Nephron progenitor cell (in vitro differentiated cells): ENCODE measurements around the gene POU1F1.
"Not testable (repeated sequence)": the region's sequence is repeated elsewhere in the genome, so short reads cannot be mapped to it uniquely, and the experiment has no call there.

ENCODE experiments used
- DNase-seq: peaks from one replicate; pipeline ENCODE4 v3.0.0; 2021
- H3K27ac Mint-ChIP-seq: 2 replicates; pipeline ENCODE4 v1.8.0; 2021; ENCODE audit warnings: mild to moderate bottlenecking, moderate library complexity, mixed read lengths
- H3K27me3 Mint-ChIP-seq: 2 replicates; pipeline ENCODE4 v1.8.0; 2021; ENCODE audit warnings: mild to moderate bottlenecking, low read depth, mixed read lengths; ENCODE audit not compliant: poor library complexity
- H3K36me3 Mint-ChIP-seq: 2 replicates; pipeline ENCODE4 v1.8.0; 2021; ENCODE audit warnings: low read depth, mixed read lengths
- H3K4me1 Mint-ChIP-seq: 2 replicates; pipeline ENCODE4 v1.8.0; 2021; ENCODE audit warnings: mixed read lengths
- H3K4me3 Mint-ChIP-seq: 2 replicates; pipeline ENCODE4 v1.8.0; 2021; ENCODE audit warnings: mild to moderate bottlenecking, moderate library complexity, mixed read lengths
- H3K9me3 Mint-ChIP-seq: 2 replicates; pipeline ENCODE4 v1.8.0; 2021; ENCODE audit warnings: mild to moderate bottlenecking, moderate library complexity, mixed read lengths
- CTCF ChIP-seq: fragments of 200-600 bp; sonication (generic); IDR thresholded peaks from 2 replicates; pipeline ENCODE4 v1.5.0; 2021; ENCODE audit warnings: antibody characterized with exemption

Gene POU1F1

DNA sequence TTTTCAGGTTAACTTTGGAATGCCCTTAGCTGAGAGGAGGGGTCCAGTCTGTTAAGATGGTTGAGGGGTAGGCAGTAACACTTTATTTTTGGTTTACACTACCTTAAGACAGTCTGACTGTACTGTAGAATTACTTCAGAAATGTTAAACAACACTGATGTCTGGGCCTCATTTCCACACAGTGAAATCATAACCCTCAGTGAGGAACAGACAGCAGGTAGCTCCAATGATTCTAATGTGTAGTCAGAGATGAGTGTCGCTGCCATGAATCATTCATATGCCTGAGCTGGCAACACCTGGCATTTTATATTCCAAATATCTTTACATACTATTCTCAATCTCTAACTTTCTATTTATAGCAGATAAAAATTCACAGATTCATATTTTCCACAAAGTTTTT is 37.3 kb upstream of the POU1F1 start:
- no peak overlapping the region for H3K4me3 Mint-ChIP-seq

DNA sequence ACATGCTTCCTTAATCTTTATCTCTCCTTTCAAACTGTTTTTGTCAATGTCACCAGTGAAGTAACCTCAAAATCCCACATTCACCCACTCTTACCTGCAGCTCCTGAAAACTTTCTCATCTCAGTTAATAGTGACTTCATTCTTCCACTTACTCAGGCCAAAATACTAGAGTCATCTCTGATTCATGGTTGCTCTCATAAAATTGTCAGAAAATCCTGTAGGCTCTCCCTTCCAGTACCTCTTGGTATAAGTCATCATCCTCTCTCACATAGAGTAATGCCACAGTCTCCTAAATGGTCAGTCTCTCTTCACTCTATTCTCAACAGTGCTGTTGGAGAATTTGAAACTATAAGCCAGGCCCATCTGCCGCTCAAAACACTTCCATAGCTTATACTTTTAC is 34.9 kb upstream of the POU1F1 start:
- TF ChIP-seq CTCF = no peak
- Mint-ChIP-seq H3K9me3 (no peaks in the 10 kb centered on the region), H3K36me3 (no peaks in the 10 kb centered on the region), H3K4me3 (no peak overlapping the region), H3K27me3 (no peaks in the 10 kb centered on the region), H3K27ac (no peak overlapping the region), H3K4me1 (no peaks in the 10 kb centered on the region)
- no peak for DNase-seq

More for the DNA sequence above, 37.3 kb upstream of the POU1F1 start:
- H3K27me3 Mint-ChIP-seq = no peaks in the 10 kb centered on the region
- no peaks in the 10 kb centered on the region for H3K4me1 Mint-ChIP-seq
- no peak for DNase-seq
- H3K9me3 Mint-ChIP-seq = no peaks in the 10 kb centered on the region
- no peaks in the 10 kb centered on the region for H3K36me3 Mint-ChIP-seq
- TF ChIP-seq CTCF = no peak
- H3K27ac Mint-ChIP-seq = no peak overlapping the region

GRCh38 chr3:87309601-87310000 is 33.2 kb upstream of the POU1F1 start:
- Mint-ChIP-seq H3K36me3 (no peaks in the 10 kb centered on the region), H3K27me3 (no peaks in the 10 kb centered on the region), H3K9me3 (no peaks in the 10 kb centered on the region), H3K4me3 (no peak overlapping the region), H3K27ac (no peak overlapping the region), H3K4me1 (no peaks in the 10 kb centered on the region)
- DNase-seq = no peak
- TF ChIP-seq CTCF = no peak

- no peaks in the 10 kb centered on the region for H3K36me3 Mint-ChIP-seq
- peak; percentile 16 for TF ChIP-seq CTCF
- H3K9me3 Mint-ChIP-seq = no peaks in the 10 kb centered on the region
- H3K4me3 Mint-ChIP-seq = no peak overlapping the region
- no peak for DNase-seq
- H3K27me3 Mint-ChIP-seq = no peaks in the 10 kb centered on the region
- H3K4me1 Mint-ChIP-seq = no peaks in the 10 kb centered on the region
- H3K27ac Mint-ChIP-seq = no peak overlapping the region
These were observed 31.4 kb upstream of the POU1F1 start for GRCh38 chr3:87307805-87308204.

GRCh38 chr3:87305517-87305916 is 29.1 kb upstream of the POU1F1 start:
- DNase-seq = no peak
- H3K36me3 Mint-ChIP-seq = no peaks in the 10 kb centered on the region
- TF ChIP-seq CTCF = no peak
- H3K9me3 Mint-ChIP-seq = no peaks in the 10 kb centered on the region
- no peak overlapping the region for H3K4me3 Mint-ChIP-seq
- no peaks in the 10 kb centered on the region for H3K4me1 Mint-ChIP-seq
- no peak overlapping the region for H3K27ac Mint-ChIP-seq
- H3K27me3 Mint-ChIP-seq = no peaks in the 10 kb centered on the region

GRCh38 chr3:87305031-87305430 is 28.6 kb upstream of the POU1F1 start:
- not testable (repeated sequence) for H3K36me3 Mint-ChIP-seq, H3K27me3 Mint-ChIP-seq, H3K4me3 Mint-ChIP-seq, H3K9me3 Mint-ChIP-seq, H3K4me1 Mint-ChIP-seq, DNase-seq
- peak overlapping the region; percentile 71 for H3K27ac Mint-ChIP-seq
